Activated B cell treated with CpG ODN at 0.5 μM for 24 hours (primary cell): ENCODE results near the gene LSM7. TPM values are rescaled to one million over a fixed set of nuclear protein-coding genes. Genes with fewer than 3 reads are reported as not detected.
"Not testable (repeated sequence)": the region's sequence is repeated elsewhere in the genome, so short reads cannot be mapped to it uniquely, and the experiment has no call there.

Source experiments
- ATAC-seq: fragments of 200-7000 bp; cut with Tn5 transposase; one replicate; pipeline ENCODE4 v1.10.0; 2021; ENCODE audit warnings: low read depth, mild to moderate bottlenecking, moderate library complexity
- CTCF ChIA-PET: fragments of 350-600 bp; sonication (Branson Sonifier 250); formaldehyde crosslinking; loops from one replicate; lab custom pipeline; 2021; ENCODE audit warnings: antibody characterized with exemption; lab: Charles Lee
- POLR2A ChIA-PET: fragments of 350-600 bp; sonication (Branson Sonifier 250); formaldehyde crosslinking; loops from one replicate; lab custom pipeline; 2021; ENCODE audit warnings: antibody characterized with exemption; lab: Charles Lee
- DNase-seq: peaks from one replicate; pipeline ENCODE4 v3.0.0; 2022
- H3K27ac Mint-ChIP-seq: one replicate; pipeline ENCODE4 v1.8.0; 2020; ENCODE audit warnings: mixed read lengths
- H3K27me3 Mint-ChIP-seq: one replicate; pipeline ENCODE4 v1.8.0; 2021; ENCODE audit warnings: mixed read lengths
- H3K36me3 Mint-ChIP-seq: one replicate; pipeline ENCODE4 v1.8.0; 2021; ENCODE audit warnings: low read depth, mixed read lengths
- H3K4me1 Mint-ChIP-seq: one replicate; pipeline ENCODE4 v1.8.0; 2021; ENCODE audit warnings: mixed read lengths
- H3K4me3 Mint-ChIP-seq: one replicate; pipeline ENCODE4 v1.8.0; 2020; ENCODE audit warnings: mild to moderate bottlenecking, mixed read lengths
- H3K9me3 Mint-ChIP-seq: one replicate; pipeline ENCODE4 v1.8.0; 2020; ENCODE audit warnings: mixed read lengths
- CTCF ChIP-seq: fragments of 200-600 bp; IDR thresholded peaks from one replicate; pipeline ENCODE4 v1.8.0; 2022; ENCODE audit warnings: antibody characterized with exemption, mild to moderate bottlenecking
- intact Hi-C: fragments of 100-400 bp; cut with micrococcal nuclease; formaldehyde crosslinking; loops from one replicate; pipeline ENCODE4 v1.15.1; 2024
- total RNA-seq: library from RNA; stranded (reverse); gene quantifications from 2 replicates; pipeline ENCODE4 v1.2.3, GENCODE V29; 2022

LSM7 gene
- total RNA-seq, 1 donor from 2014 or later: 149 TPM

DNA sequence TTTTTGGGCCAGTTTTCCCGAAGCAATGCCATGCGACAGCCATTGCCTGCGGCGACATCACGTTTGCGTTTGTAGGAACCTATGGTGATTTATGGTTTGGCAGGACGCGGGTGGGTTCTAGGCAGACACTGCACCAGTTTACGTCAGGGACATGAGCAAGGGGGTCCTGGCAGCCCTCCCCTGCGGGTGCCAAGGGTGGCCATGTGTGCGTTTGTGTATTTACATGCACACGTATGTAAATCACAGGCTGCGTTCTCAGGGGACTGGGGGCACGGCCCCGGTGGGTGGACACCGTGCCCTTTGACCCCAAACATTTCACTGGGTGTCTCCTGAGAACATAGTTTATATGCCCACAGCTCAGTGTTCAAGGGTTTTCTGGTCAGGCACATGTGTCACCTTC, 22.3 kb upstream of the LSM7 start:
- intact Hi-C loops: no loop called here
- DNase-seq (no peak), ATAC-seq (no peak)
- Mint-ChIP-seq H3K4me1 (no peaks in the 10 kb centered on the region), H3K36me3 (peaks cover 16% of the 10 kb centered on the region), H3K27ac (no peak overlapping the region), H3K9me3 (no peaks in the 10 kb centered on the region), H3K4me3 (no peak overlapping the region), H3K27me3 (no peaks in the 10 kb centered on the region)
- ChIA-PET POLR2A (no interaction called here), CTCF (no interaction called here)
- TF ChIP-seq CTCF: no peak

- intact Hi-C loops, CTCF ChIA-PET, H3K27me3 Mint-ChIP-seq, ATAC-seq, DNase-seq, H3K27ac Mint-ChIP-seq, H3K4me3 Mint-ChIP-seq, H3K4me1 Mint-ChIP-seq, H3K9me3 Mint-ChIP-seq, POLR2A ChIA-PET: not testable (repeated sequence)
- H3K36me3 Mint-ChIP-seq: peaks cover 21% of the 10 kb centered on the region
Measured at GRCh38 chr19:2349818-2350217, 21.4 kb upstream of the LSM7 start.

GRCh38 chr19:2345794-2346663, 17.6 kb upstream of the LSM7 start:
- Mint-ChIP-seq H3K27me3 (no peaks in the 10 kb centered on the region), H3K9me3 (no peaks in the 10 kb centered on the region), H3K36me3 (peaks cover 13% of the 10 kb centered on the region), H3K27ac (no peak overlapping the region), H3K4me3 (no peak overlapping the region), H3K4me1 (no peaks in the 10 kb centered on the region)
- POLR2A ChIA-PET: no interaction called here
- CTCF ChIA-PET: no interaction called here
- intact Hi-C loops: no loop called here
- no peak for TF ChIP-seq CTCF
- ATAC-seq (no peak), DNase-seq (no peak)

- ChIA-PET POLR2A (no interaction called here), CTCF (no interaction called here)
- Mint-ChIP-seq H3K27me3 (no peaks in the 10 kb centered on the region), H3K36me3 (peaks cover 13% of the 10 kb centered on the region), H3K4me3 (no peak overlapping the region), H3K4me1 (no peaks in the 10 kb centered on the region), H3K9me3 (no peaks in the 10 kb centered on the region), H3K27ac (no peak overlapping the region)
- no peak for TF ChIP-seq CTCF
- DNase-seq (no peak), ATAC-seq (no peak)
- intact Hi-C loops: no loop called here
Measured at GRCh38 chr19:2345076-2345475, 16.7 kb upstream of the LSM7 start.

- Mint-ChIP-seq H3K36me3 (peaks cover 13% of the 10 kb centered on the region), H3K27ac (no peak overlapping the region), H3K4me3 (no peak overlapping the region), H3K27me3 (no peaks in the 10 kb centered on the region), H3K4me1 (no peaks in the 10 kb centered on the region), H3K9me3 (no peaks in the 10 kb centered on the region)
- DNase-seq (no peak), ATAC-seq (no peak)
- no peak for TF ChIP-seq CTCF
- CTCF ChIA-PET: no interaction called here
- POLR2A ChIA-PET: no interaction called here
- intact Hi-C loops: no loop called here
Measured at GRCh38 chr19:2344381-2344870, 16.0 kb upstream of the LSM7 start.
